LoVo (cell line): ENCODE data around the gene LDB2.
"Not testable (repeated sequence)": the region's sequence is repeated elsewhere in the genome, so short reads cannot be mapped to it uniquely, and the experiment has no call there.

Source experiments
- DNase-seq: peaks from one replicate; pipeline ENCODE4 v3.0.0-alpha.2; 2016; ENCODE audit warnings: low spot score

LDB2 gene

DNA sequence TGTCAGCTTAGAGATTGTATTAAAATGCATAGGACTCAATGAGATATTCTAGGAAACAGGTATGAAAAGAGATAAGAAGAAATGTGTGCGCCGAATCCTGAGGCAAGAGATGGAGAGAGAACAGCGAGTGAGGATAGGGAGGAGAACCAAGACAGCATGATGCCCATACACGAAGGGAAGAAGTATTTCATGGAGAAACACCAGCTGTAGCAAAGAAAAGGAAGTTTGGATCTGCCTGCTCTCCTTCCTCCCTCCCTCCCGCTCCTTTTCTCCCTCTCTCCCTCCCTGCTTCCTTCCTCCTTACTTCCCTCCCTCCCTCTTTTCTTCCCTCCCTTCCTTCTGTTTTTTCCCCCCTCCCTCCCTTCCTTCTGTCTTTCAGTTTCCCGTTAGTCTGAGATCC is 353.6 kb downstream of the LDB2 start:
- no peak for DNase-seq

DNA sequence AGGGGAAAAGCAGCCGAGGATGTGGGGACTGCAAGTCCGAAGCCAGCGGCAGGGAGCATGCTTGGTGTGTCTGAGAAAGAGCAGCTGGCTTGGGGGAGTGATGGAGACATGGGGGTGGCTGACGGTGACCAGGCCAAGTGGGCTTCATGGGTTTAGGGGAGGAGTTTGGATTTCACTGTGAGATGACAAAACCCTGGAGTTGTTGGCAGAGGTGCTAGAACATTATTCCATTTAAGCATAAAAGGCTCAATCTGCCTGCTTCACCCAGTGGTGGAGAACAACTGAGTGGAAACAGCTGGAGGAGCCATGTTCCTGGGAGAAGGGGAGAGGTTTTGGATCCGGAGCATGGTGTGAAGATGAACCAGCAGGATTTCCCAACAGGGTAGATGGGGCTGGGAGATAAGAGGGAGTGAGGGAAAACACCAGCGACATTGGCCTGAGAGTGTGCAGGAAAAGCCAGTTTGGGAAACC is 354.2 kb downstream of the LDB2 start:
- no peak for DNase-seq

DNA sequence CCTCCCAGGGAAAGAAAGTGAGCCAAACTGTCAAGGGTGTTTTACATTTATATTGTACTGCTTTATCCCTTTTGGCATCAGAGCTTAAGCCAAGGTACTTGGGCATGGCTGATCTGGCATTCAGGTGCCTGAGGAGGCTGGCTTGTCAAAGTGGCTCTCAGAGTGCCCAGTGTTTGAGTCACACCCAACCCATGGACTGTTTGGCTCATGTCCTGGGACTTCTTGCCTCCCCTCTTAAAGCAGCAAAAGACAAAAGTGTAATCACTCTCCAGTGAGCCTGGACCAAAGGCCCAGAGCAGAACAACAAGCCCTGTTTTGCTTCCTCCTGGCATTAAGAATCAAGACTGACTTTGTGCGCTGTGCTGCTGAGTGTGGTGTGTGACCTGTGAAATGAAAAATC is 360.5 kb downstream of the LDB2 start:
- no peak for DNase-seq

DNA sequence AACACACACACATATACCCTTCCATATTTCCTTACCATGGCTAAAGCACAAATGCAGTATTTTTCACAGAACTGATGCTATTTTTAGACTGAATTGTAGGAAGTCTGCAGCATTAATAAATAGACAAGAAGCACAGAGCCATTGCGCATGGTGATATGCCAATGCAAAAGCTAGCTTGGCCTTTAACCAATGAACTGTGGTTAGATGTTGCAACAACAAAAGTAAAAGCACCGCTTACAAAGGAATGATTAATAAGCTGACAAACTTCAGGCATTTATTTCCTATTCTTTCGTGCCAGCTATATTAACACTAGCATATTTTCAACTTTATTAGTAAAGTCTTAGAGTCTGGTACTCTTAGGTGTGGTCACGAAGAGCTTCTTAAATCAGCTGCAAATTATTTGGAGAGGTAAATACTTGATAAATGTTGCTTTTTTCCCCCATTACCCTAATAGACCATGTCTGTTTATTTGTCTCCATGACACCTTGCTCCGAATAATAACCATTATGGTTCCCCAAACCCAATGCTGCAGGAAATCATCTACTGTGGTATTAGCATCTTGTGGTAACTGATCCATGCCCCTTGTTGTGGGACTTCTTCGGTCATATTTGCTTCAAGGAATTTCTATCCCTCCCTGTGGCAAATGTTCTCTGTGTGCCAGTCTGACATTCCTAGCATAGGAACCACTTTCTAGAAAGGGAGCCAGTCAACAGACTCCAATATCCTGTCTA is 366.0 kb downstream of the LDB2 start:
- DNase-seq: no peak

DNA sequence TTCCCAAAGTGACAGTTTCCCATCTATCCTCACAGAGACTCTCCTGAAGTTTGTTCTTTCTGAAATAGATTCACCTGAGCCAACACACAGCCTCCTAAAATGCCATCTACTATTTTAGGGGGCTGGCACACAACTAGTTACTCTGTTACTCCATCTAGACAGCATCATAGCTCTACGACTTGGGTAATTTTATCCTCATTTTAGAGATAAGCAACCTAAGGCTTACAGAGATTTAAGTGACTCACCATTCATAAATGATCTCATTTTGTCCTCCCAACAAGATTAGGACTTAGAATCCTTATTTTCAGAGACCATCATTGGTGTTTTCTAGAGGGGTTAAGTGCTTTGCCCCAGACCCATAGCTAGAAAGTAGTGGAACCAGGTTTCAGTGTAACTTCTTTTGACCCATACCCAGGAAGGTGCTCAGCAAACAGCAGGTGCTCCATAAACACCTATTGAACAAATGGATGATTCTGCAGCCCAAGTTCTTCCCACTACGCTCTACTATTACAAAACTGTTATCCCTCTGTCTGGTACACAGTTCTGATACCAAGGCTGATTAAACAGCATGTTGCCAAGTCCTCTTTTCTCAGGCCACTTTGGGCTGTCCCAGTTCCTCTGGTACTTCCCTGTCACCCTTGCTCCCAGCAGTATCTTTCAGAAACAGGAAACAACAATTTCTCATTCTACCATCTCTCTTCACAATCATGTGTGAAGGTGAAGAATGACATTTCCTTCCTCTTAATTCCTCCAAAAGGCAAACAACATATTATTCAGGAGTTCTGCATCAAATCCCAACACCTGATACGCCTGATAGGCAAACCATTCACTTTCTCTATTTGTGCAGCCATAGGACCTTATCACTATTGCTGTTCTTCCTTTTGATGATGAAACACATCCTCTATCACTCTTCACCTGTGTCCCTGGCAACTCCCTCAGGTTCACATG is 367.5 kb downstream of the LDB2 start:
- DNase-seq: no peak

DNA sequence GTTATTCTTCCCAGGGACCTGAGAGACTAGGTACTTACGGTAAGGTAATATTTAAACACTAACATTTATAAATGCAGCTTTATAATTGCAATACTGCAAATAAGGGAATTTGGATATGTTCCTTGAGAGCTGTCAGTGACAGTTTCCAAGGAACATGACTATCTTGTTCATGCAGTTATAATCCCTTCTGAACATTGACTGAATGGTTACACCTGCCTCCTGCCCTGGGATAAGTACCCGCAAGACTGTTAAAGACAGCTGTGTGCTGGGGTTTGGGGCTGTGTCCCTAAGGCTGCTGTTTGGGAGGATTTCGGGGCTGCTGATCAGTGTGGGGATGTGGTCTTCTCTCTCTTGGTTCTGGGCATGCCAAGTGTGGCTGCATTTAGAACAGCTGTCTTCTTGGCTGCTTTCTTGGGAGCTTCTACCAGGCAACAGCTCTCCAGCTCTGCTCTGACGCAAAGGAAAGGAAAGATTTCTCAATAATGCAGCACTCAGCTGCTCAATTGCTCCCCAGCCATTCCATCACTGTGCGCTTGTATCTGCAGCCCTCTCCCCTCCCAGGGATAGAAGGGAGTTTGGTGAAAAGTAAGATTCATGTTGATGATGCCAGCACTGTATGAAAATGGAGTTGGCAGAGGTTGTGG is 373.4 kb downstream of the LDB2 start:
- no peak for DNase-seq

DNA sequence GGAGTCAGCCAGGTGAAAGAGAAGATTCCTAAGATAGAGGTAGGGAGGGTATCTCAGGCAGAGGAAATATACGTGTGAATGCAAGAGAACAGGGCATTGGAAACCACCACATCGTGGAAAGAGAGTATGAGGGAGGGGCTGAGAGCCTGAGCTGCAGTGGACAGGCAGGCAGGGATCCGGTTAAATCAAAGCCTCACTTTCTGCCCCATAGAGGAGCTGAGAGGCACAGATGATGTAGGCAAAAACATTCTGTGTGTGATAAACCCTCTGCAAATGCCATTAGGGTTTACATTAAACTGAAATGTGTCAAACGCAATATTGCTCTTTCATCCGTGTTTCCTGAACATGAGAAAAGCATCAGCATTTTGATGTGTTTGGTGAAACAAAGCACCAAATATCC is 374.0 kb downstream of the LDB2 start:
- DNase-seq: no peak

DNA sequence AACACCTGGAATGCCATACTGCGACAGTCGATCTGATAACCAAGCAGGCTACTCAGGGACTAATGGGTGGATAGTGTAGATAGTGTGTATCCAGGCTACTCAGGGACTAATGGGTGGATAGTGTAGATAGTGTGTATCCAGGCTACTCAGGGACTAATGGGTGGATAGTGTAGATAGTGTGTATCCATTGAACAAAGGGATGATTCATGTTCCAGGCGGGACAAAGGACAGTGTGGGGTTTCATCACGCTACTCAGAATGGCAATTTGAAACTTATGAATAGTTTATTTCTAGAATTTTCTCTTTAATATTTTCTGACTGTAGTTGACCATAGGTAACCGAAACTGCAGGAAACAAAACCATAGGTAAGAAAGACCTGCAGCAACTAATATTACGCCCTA is 374.9 kb downstream of the LDB2 start:
- not testable (repeated sequence) for DNase-seq

DNA sequence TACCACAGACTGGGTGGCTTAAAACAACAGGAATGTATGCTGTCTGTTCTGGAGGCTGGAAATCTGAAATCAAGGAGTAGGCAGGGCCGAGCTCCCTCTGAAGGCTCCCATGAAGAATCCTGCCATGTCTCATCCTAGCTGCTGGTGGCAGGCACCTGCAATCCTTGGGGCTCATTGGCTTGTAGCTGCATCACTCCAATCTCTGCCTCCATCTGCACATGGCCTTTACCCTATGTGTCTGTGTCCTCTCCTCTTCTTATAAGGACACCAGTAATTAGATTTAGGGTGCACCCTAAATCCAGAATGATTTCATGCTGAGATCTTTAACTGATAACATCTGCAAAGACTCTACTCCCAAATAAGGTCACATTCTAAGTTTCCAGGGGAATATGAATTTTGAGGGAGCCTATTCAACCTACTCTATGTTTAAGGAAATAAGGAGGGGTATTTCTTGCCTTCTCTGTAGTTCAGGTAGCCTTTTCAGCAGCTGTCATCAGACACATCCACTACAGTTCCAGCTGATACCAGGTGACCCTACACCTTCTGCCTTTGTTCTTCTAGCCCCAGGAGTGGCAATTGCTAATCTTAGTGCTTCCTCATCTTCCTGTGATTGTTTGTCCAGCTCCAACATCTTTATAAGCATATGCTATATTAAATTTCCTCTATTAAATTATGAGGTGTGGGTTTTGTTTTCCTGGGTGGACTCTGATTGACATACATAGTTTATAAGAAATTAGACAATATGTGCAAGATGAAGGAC is 377.1 kb downstream of the LDB2 start:
- no peak for DNase-seq

DNA sequence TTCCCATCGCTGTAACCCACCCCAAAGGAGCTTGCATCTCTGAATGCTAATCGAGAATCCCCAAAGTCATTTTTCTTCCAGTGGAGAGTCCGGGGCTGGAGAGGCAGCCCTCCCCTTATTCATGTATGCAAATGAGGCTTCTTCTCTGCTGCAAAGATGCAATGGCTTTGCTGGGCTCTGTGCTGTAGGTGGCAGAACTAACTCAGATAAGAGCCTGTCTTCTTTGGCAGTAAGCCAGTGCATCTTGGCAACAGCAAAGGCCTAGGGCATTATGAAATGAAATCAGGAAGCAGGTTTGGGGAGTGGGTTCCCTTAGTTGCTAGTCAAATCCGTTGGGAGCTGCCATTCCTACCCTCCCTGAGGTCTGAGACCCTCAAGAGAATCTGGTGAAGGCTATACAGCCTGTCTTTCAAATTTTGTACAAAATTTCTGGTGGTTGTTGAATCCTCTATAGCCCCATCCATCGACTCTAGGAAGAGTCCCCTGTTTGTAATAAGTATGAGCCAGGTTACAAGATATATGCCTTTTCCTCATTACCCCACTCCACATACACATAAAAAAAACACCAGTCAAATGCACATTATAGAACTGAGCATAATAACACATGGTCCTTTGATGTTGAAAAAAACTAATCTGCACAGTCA is 381.5 kb downstream of the LDB2 start:
- no peak for DNase-seq

DNA sequence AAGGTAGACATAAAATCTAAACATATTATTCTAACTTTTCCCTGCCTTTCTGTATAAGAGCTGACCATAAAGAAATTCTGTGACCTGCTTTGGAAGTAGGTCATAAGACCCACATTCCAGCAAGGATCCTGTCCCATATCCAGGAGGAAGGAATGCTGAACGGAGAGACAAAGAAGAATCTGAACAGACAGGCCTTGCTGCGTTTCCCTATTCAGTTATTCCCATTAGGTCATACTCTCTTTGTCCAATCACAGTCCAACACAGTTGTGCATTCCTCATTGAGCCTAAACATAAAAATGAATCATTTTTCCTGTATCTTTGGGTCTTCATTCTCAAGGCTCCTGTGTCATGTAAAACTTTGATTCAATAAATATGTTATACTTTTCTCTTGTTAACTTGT is 384.6 kb downstream of the LDB2 start:
- no peak for DNase-seq

DNA sequence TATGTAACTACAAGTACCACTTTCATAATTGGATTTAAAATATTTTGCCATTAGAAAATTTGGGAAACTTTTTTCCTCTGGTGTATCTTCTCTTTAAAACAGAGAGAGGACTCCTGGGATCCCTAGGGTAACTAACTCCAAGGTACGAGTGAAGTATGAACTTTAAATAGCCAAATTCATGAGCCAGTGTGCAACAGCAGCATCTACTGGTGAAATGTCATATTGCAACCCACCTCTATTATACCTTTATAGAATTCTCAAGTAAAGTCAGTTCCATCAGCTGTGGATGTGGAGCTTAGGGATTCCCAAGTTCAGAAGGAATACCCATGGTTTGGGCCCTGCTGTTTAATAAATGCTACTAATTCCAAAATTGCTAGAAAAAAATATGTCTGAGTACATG is 389.5 kb downstream of the LDB2 start:
- no peak for DNase-seq

DNA sequence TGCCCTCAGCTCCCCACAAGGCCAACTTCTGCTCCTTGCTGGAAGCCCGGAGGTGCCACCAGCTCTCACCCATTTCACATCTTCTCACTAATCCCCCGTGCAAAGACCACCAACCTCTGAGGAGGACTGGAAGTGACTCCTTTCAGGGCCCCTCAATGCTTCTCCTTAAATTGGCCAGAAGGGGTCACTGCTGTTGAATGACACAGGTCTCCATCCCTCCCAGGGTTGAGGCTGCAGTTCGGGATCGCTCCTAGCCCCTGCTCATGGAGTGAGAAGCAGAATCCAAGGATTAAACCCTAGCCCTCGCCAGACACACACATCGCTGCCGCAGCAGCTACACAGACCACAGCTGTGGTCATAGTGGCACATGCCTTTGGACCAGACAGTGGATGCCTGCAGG is 392.7 kb downstream of the LDB2 start:
- DNase-seq: no peak

DNA sequence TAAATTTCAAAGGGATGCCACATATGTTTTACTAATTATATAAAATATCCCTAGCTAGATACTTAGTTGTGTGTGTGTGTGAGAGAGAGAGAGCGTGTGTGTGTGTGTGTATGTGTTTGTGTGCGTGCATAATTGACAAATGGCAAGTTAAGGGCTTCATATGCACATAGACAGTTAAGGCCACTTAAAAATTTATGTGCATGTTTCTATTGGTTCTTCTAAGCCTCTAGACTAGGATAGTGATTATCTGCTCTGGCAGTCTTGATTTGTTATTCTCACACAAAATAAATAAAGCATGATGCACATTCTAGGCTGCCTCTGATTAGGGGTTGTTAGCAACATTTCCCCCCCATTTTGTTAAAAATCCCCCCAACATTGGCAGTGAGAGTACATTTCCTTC is 393.2 kb downstream of the LDB2 start:
- no peak for DNase-seq

DNA sequence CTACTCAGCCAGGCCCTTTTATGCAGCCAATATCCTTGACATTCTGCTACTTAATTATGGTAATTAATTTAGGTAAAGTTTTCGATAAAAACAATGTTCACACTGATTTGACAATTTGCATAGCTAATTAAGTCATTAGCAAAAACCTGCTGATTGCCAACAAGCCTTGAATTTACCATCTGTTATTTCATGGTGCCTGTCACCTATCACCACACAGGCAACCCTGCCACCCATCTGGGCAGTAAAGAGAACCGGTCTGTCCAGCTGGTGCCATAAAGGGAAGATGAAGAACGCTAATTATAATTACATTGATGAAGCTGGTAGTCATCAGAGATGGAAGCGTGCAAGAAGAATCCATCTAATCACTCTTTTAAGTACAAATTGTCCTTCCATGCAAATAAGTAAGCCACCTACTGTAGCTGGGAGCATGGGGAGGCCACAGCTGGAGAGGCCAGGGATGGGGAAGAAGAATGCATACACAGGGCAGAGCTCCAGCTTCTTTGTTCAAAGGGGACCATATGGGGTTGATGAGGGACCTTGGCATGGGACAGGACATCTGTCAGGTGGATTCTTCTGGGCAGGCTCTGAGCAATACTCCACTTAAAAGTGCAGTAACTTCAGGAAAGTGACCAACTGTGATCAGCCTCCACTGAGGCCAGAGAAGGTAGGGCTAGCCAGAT is 394.9 kb downstream of the LDB2 start:
- no peak for DNase-seq

DNA sequence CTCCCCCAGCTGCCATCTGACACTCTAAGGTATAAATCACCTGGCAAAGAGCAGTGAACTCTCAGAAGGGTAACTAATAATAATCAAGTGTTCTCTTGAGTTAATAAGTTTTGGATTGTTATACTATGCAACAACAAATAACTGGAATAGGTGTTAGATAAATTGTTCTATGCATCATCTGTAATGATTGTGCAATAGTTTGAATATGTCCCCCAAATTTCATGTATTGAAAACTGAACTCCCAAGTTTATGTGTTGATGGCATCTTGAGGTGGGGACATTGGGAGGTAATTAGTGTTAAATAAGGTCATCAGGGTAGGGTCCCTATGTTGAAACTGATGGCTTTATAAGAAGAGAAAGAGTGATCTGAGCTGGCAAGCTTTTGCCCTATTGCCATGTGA is 399.5 kb downstream of the LDB2 start:
- no peak for DNase-seq

DNA sequence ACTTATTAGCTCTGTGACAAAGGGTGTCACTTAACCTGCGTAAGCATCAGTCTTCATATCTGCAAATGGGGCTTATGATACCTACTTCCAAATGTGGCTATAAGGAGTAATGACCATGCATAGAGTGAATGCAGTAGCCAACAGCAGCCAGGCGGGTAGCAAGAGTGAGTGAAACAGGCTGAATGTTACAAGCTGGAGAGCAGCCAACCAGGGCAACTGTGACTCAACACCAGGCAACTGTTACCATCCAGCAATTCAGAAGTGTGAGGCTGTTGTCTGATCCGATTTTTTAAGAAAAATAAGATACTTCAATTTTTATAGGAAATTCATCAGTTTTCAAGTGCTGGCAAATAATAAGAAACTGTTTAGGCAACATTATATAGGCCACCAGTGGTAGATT is 401.9 kb downstream of the LDB2 start:
- peak; percentile 7 for DNase-seq

DNA sequence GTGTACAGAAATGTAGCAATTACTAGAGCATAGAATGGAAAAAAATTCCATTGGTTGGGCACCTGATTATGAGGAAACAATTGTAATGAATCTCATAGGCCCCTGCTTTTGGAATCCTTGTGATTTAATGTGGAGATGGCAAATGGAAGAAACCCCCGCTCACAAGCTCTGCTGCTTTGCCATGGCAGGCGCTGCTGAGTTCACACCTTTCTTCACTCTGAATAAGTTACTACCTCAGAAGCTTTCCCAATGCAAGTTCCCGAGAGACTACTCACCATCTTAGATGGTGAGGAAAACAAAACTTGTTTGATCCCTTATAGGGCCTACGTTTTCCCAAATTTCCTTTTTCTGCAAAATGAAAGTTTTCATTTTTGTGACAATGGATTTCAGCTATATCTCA is 405.6 kb downstream of the LDB2 start:
- DNase-seq: no peak

DNA sequence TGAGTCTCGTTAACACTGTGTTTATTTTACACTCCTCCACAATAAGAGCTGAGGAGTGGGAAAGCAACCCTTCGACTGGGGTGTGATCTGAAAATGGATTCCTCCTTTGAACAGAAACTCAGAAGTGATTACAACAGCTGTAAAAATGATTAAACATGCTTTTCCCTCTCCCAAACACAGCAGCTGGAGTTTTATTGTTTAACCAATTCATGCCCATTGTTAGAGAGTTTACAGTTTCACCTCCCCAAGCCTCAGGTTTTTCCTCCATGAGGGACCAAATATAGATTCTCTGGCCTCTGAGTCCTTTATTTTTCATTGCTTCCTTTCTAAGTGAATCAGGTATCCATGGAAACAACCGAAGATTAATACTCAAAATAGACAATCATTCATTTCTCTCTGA is 409.2 kb downstream of the LDB2 start:
- DNase-seq: no peak

DNA sequence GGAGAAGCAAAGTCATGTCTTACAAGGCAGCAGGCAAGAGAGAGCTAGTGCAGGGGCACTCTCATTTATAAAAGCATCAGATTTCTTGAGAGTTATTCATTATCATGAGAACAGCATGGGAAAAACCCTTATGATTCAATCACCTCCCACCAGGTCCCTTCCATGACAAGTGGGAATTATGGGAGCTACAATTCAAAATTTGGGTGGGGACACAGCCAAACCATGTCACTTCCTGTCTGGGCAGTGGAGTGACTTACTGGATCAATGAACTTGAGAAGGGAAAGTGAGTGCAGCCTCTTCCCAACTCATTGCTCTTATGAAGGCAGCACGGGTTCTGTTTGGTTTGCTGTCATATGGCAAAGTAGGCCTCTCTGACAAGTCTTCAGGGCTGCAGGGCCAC is 410.4 kb downstream of the LDB2 start:
- no peak for DNase-seq

DNA sequence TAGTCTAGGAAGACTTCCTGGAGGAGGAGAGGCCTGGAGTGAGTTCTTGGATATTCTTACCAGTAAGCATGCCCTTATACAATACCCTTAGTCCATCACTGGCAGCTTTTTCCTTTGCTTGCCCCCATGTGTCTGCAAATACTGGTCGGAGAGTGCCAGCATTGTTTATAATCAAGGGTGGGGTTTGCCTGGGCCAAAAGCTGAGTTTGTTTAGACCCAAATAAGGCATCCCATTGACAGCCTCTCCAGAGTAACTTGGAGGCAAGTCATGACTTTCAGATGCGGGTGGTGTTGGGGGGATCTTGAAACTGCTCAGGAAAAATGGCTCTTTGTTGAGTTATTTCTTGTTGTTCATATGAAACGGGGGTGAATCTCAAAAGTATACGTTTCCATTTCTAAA is 413.7 kb downstream of the LDB2 start:
- DNase-seq: no peak
